ENCODE measurements around the gene TMEM175.

GRCh38 chr4:899556-899906 lies 32.7 kb upstream of the TMEM175 start:
- TF ChIP-seq POLR2A (IDR thresholded peaks at IDR 0.05): no peak
- TF ChIP-seq POLR2AphosphoS5 (IDR thresholded peaks at IDR 0.05): no peak
- TF ChIP-seq, protein P1, sequence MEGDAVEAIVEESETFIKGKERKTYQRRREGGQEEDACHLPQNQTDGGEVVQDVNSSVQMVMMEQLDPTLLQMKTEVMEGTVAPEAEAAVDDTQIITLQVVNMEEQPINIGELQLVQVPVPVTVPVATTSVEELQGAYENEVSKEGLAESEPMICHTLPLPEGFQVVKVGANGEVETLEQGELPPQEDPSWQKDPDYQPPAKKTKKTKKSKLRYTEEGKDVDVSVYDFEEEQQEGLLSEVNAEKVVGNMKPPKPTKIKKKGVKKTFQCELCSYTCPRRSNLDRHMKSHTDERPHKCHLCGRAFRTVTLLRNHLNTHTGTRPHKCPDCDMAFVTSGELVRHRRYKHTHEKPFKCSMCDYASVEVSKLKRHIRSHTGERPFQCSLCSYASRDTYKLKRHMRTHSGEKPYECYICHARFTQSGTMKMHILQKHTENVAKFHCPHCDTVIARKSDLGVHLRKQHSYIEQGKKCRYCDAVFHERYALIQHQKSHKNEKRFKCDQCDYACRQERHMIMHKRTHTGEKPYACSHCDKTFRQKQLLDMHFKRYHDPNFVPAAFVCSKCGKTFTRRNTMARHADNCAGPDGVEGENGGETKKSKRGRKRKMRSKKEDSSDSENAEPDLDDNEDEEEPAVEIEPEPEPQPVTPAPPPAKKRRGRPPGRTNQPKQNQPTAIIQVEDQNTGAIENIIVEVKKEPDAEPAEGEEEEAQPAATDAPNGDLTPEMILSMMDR (IDR thresholded peaks at IDR 0.05): no peak

Measured in breast epithelium (tissue), 3 donors.